Mesothelial cell of epicardium (in vitro differentiated cells): Measurements from ENCODE around the gene SIX2. TPM values are rescaled to one million over a fixed set of nuclear protein-coding genes. Genes with fewer than 3 reads are reported as not detected.
A peak's percentile ranks its signal among the peaks of the same experiment; 100 is the strongest.

ENCODE experiments used
- DNase-seq, 2 experiments: peaks; one replicate each; pipeline ENCODE4 v3.0.0; 2021; ENCODE audit warnings: low spot score in 2 of 2; ENCODE audit not compliant: unreplicated experiment in 2 of 2
- H3K27ac Mint-ChIP-seq: 2 replicates; pipeline ENCODE4 v1.8.0; 2021; ENCODE audit warnings: mixed read lengths
- H3K27me3 Mint-ChIP-seq: 2 replicates; pipeline ENCODE4 v1.8.0; 2021; ENCODE audit warnings: low read depth, mixed read lengths
- H3K36me3 Mint-ChIP-seq: 2 replicates; pipeline ENCODE4 v1.8.0; 2021; ENCODE audit warnings: mixed read lengths
- H3K4me1 Mint-ChIP-seq: 2 replicates; pipeline ENCODE4 v1.8.0; 2021; ENCODE audit warnings: mixed read lengths
- H3K4me3 Mint-ChIP-seq: 2 replicates; pipeline ENCODE4 v1.8.0; 2021; ENCODE audit warnings: mild to moderate bottlenecking, moderate library complexity, mixed read lengths
- H3K9me3 Mint-ChIP-seq: 2 replicates; pipeline ENCODE4 v1.8.0; 2021; ENCODE audit warnings: mixed read lengths
- CTCF ChIP-seq: fragments of 200-600 bp; sonication (generic); IDR thresholded peaks from one replicate; pipeline ENCODE4 v1.5.0; 2021; ENCODE audit warnings: antibody characterized with exemption; ENCODE audit not compliant: unreplicated experiment
- total RNA-seq: library from RNA; stranded (reverse); gene quantifications from 3 replicates; pipeline ENCODE4 v1.2.1, GENCODE V29; 2021

The SIX2 gene
- total RNA-seq, 1 donor from 2014 or later: not detected

- no peak for TF ChIP-seq CTCF
- H3K36me3 Mint-ChIP-seq: no peaks in the 10 kb centered on the region
- DNase-seq: no peak
- no peak overlapping the region for H3K4me3 Mint-ChIP-seq
- H3K9me3 Mint-ChIP-seq: no peaks in the 10 kb centered on the region
- H3K4me1 Mint-ChIP-seq: peaks cover 25% of the 10 kb centered on the region
- no peak overlapping the region for H3K27ac Mint-ChIP-seq
- H3K27me3 Mint-ChIP-seq: peaks cover 98% of the 10 kb centered on the region
Observed at GRCh38 chr2:45007961-45008295, 1.3 kb downstream of the SIX2 start.

GRCh38 chr2:45006942-45007287, 2.3 kb downstream of the SIX2 start:
- Mint-ChIP-seq H3K4me1 (peaks cover 24% of the 10 kb centered on the region), H3K4me3 (no peak overlapping the region), H3K27ac (no peak overlapping the region), H3K27me3 (peaks cover 98% of the 10 kb centered on the region), H3K36me3 (no peaks in the 10 kb centered on the region), H3K9me3 (no peaks in the 10 kb centered on the region)
- no peak for TF ChIP-seq CTCF
- DNase-seq: no peak

DNA sequence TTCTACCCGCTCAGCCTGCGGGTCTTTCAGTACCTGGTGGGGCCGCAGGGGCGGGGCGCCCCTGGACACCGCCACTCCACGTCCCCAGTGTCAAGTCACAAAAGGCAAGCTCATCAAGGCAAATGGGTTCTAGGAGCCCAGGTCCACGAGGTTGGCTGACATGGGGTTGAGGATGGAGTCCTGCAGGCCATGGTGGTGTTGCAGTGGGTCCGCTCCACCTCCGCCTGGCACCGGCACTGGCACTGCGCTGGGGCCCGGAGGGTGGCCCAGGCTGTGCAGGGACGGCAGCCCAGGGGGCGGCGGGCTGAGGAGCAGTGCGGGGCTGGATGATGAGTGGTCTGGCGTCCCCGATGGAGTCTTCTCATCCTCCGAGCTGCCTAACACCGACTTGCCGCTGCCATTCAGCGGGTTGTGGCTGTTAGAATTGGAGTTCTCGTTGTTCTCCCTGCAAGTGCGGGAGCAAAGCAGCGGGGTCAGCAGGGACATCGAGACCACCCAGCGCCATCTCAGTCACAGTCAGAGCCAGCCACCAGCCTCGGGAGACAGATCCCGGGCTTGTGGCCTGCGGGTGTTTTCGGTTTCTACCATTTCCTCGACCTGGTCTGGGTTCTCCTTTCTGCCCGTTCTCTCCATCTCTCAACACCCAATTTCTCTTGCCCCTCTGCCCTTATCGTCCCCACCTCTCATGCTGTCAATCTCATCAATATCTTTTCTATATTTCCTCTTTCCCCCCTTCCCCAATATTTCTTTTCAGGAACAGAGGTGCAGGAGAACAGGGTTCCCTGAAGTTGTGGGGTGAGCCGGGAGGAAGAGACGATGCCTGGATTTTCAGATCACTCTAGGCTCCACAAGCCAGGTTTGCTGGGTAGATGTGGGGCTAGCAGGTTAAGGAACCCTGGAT, 3.0 kb downstream of the SIX2 start:
- Mint-ChIP-seq H3K27me3 (peaks cover 98% of the 10 kb centered on the region), H3K9me3 (no peaks in the 10 kb centered on the region), H3K4me3 (no peak overlapping the region)

GRCh38 chr2:45005261-45006002, 3.8 kb downstream of the SIX2 start:
- H3K27me3 Mint-ChIP-seq: peaks cover 98% of the 10 kb centered on the region
- no peak for DNase-seq
- no peaks in the 10 kb centered on the region for H3K36me3 Mint-ChIP-seq
- H3K9me3 Mint-ChIP-seq: no peaks in the 10 kb centered on the region
- no peak overlapping the region for H3K27ac Mint-ChIP-seq
- no peak overlapping the region for H3K4me3 Mint-ChIP-seq
- peaks cover 26% of the 10 kb centered on the region for H3K4me1 Mint-ChIP-seq
- TF ChIP-seq CTCF: no peak

More for the DNA sequence above, 3.0 kb downstream of the SIX2 start:
- Mint-ChIP-seq H3K36me3 (no peaks in the 10 kb centered on the region), H3K27ac (no peak overlapping the region), H3K4me1 (peaks cover 24% of the 10 kb centered on the region)
- TF ChIP-seq CTCF: no peak
- no peak for DNase-seq

- Mint-ChIP-seq H3K27me3 (peaks cover 98% of the 10 kb centered on the region), H3K4me1 (peaks cover 22% of the 10 kb centered on the region), H3K4me3 (peak overlapping the region; percentile 43), H3K36me3 (no peaks in the 10 kb centered on the region), H3K9me3 (no peaks in the 10 kb centered on the region), H3K27ac (no peak overlapping the region)
- DNase-seq: no peak
- no peak for TF ChIP-seq CTCF
Observed at GRCh38 chr2:45004562-45005191, 4.6 kb downstream of the SIX2 start.
